ENCODE data around the gene DNER. TPM values are rescaled to one million over a fixed set of nuclear protein-coding genes. Genes with fewer than 3 reads are reported as not detected.

Gene DNER
- total RNA-seq, 1 donor from 2014 or later: not detected

- Mint-ChIP-seq H3K4me3 (ENCODE audit: unreplicated experiment) (no peak overlapping the region), H3K36me3 (ENCODE audit: low read depth) (no peaks in the 10 kb centered on the region), H3K27ac (ENCODE audit: unreplicated experiment) (no peak overlapping the region), H3K9me3 (ENCODE audit: low read depth) (no peaks in the 10 kb centered on the region), H3K27me3 (ENCODE audit: low read depth) (peaks cover 20% of the 10 kb centered on the region), H3K4me1 (ENCODE audit: low read depth) (no peaks in the 10 kb centered on the region)
- TF ChIP-seq, protein P1, sequence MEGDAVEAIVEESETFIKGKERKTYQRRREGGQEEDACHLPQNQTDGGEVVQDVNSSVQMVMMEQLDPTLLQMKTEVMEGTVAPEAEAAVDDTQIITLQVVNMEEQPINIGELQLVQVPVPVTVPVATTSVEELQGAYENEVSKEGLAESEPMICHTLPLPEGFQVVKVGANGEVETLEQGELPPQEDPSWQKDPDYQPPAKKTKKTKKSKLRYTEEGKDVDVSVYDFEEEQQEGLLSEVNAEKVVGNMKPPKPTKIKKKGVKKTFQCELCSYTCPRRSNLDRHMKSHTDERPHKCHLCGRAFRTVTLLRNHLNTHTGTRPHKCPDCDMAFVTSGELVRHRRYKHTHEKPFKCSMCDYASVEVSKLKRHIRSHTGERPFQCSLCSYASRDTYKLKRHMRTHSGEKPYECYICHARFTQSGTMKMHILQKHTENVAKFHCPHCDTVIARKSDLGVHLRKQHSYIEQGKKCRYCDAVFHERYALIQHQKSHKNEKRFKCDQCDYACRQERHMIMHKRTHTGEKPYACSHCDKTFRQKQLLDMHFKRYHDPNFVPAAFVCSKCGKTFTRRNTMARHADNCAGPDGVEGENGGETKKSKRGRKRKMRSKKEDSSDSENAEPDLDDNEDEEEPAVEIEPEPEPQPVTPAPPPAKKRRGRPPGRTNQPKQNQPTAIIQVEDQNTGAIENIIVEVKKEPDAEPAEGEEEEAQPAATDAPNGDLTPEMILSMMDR (IDR thresholded peaks at IDR 0.05): no peak
- DNase-seq (ENCODE audit: low spot score): no peak
Observed at GRCh38 chr2:229635371-229635680, 79.0 kb downstream of the DNER start.

DNA sequence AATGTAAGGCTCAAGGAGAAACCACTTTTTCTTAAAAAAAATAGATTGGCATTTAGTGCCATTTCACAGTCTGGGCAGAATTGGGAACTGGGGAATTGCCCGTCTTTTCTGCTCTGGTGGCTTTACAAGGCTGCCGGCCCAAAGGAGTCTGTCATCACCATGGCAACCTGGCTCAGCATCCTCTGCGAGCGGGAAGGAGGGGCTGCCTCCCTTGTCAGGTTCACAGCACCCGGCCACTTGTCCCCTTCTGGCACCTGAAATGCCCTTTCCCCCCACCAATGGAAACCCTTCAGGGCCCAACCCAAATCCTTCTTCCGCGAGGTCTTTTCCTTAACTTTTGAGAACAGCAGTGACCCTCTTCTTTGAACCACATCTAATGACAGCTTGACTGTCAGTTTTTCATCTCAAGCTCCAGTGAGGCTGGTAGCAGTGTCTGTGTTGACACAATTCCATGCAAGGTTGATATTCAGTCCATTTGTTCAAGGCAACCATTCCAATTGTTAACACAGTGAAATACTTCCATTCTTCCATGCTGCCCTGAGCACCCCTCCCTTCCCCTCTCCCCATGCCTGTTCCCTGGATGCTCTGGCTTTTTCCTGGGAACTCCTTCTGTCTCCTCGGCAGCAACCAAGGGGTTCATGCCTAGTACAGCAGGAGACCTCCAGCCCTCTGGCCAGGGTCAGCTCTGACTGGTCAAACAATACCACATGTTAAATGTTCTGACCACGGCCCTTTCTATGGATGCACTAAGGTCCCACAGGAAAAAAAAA, 79.6 kb downstream of the DNER start:
- H3K27ac Mint-ChIP-seq (ENCODE audit: unreplicated experiment): no peak overlapping the region
- no peaks in the 10 kb centered on the region for H3K4me1 Mint-ChIP-seq (ENCODE audit: low read depth)
- no peaks in the 10 kb centered on the region for H3K9me3 Mint-ChIP-seq (ENCODE audit: low read depth)
- H3K4me3 Mint-ChIP-seq (ENCODE audit: unreplicated experiment): no peak overlapping the region
- no peak for DNase-seq (ENCODE audit: low spot score)
- TF ChIP-seq, protein P1 (IDR thresholded peaks at IDR 0.05): no peak
- H3K27me3 Mint-ChIP-seq (ENCODE audit: low read depth): peaks cover 20% of the 10 kb centered on the region
- no peaks in the 10 kb centered on the region for H3K36me3 Mint-ChIP-seq (ENCODE audit: low read depth)

DNA sequence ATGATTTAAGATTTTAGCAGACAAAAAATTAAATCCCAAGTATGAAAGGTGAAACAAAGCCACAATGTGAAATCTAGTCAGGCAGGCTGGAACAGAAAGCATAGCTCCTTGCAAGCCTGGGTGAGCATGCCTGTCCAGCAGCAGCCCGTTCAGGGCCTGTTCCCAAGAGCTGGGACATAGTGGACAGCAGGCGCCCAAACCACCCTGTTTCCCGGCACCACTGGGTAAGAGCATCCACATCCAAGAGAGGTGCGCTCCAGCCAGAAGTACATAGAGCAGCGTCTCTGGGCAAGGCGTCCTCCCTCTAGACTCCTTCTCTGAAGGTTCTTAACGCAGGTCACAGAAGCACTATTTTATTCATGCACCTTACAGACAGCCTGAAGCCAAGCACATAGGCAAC, 80.8 kb downstream of the DNER start:
- no peak for DNase-seq (ENCODE audit: low spot score)
- Mint-ChIP-seq H3K27ac (ENCODE audit: unreplicated experiment) (no peak overlapping the region), H3K9me3 (ENCODE audit: low read depth) (no peaks in the 10 kb centered on the region), H3K36me3 (ENCODE audit: low read depth) (no peaks in the 10 kb centered on the region), H3K4me1 (ENCODE audit: low read depth) (no peaks in the 10 kb centered on the region), H3K4me3 (ENCODE audit: unreplicated experiment) (no peak overlapping the region), H3K27me3 (ENCODE audit: low read depth) (peaks cover 20% of the 10 kb centered on the region)
- TF ChIP-seq, protein P1 (IDR thresholded peaks at IDR 0.05): no peak

- H3K4me3 Mint-ChIP-seq (ENCODE audit: unreplicated experiment): no peak overlapping the region
- H3K9me3 Mint-ChIP-seq (ENCODE audit: low read depth): no peaks in the 10 kb centered on the region
- no peak for DNase-seq (ENCODE audit: low spot score)
- H3K4me1 Mint-ChIP-seq (ENCODE audit: low read depth): no peaks in the 10 kb centered on the region
- peaks cover 6% of the 10 kb centered on the region for H3K27me3 Mint-ChIP-seq (ENCODE audit: low read depth)
- no peak overlapping the region for H3K27ac Mint-ChIP-seq (ENCODE audit: unreplicated experiment)
- no peaks in the 10 kb centered on the region for H3K36me3 Mint-ChIP-seq (ENCODE audit: low read depth)
- TF ChIP-seq, protein P1 (IDR thresholded peaks at IDR 0.05): no peak
Observed at GRCh38 chr2:229629039-229629438, 85.3 kb downstream of the DNER start.

- Mint-ChIP-seq H3K4me3 (ENCODE audit: unreplicated experiment) (no peak overlapping the region), H3K9me3 (ENCODE audit: low read depth) (no peaks in the 10 kb centered on the region), H3K27ac (ENCODE audit: unreplicated experiment) (no peak overlapping the region), H3K36me3 (ENCODE audit: low read depth) (no peaks in the 10 kb centered on the region), H3K27me3 (ENCODE audit: low read depth) (peaks cover 2% of the 10 kb centered on the region), H3K4me1 (ENCODE audit: low read depth) (no peaks in the 10 kb centered on the region)
- TF ChIP-seq, protein P1 (IDR thresholded peaks at IDR 0.05): no peak
- no peak for DNase-seq (ENCODE audit: low spot score)
Observed at GRCh38 chr2:229627728-229628127, 86.6 kb downstream of the DNER start.
